GM19035 (cell line): ENCODE measurements around the gene UBAP2.

Experiments used
- ATAC-seq: cut with Tn5 transposase; IDR thresholded peaks from one replicate; pipeline ENCODE4 v1.9.1; 2021; ENCODE audit not compliant: unreplicated experiment

UBAP2 gene

GRCh38 chr9:33880211-33881089 lies 168.2 kb downstream of the UBAP2 start:
- ATAC-seq = no peak

- ATAC-seq = no peak
Measured at GRCh38 chr9:33878691-33879366, 169.9 kb downstream of the UBAP2 start.

DNA sequence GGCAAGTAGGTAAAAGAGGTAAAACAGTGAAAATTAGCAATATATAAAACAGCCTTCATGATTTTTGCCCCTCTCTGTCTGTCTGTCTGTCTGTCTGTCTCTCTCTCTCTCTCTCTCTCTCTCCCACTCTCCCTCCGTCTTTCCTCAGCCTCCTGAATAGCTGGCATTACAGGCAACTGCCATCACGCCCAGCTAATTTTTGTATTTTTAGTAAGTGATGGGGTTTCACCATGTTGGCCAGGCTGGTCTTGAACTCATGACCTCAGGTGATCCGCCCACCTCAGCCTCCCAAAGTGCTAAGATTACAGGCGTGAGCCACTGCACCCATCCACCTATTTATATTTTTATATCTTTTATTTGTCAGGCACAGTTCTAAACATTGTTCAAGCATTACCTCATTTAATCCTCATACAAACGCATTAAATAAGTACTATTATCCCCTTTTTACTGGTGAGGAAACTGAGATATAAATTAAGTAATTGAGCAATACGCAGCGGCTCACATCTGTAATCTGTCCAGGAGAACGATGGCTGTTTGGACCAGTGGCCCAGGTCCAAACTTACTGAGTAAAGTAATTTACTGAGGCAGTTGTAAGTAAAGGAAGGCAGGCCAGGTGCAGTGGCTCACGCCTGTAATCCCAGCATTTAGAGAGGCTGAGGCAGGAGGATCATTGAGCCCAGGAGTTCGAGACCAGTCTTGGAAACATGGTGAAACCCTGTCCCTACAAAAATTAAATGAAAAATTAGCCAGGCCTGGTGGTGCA lies 170.8 kb downstream of the UBAP2 start:
- no peak for ATAC-seq
